Measurements from ENCODE around the gene LGR4.
"Not testable (repeated sequence)": the region's sequence is repeated elsewhere in the genome, so short reads cannot be mapped to it uniquely, and the experiment has no call there.

The LGR4 gene

GRCh38 chr11:27456140-27456794, 16.3 kb downstream of the LGR4 start:
- DNase-seq: no peak

GRCh38 chr11:27455667-27456066, 16.9 kb downstream of the LGR4 start:
- no peak for DNase-seq

GRCh38 chr11:27453701-27454100, 18.9 kb downstream of the LGR4 start:
- DNase-seq: no peak

GRCh38 chr11:27452147-27452546, 20.4 kb downstream of the LGR4 start:
- no peak for DNase-seq

- DNase-seq: no peak
Measured at GRCh38 chr11:27451244-27451965, 21.2 kb downstream of the LGR4 start.

GRCh38 chr11:27448184-27448540, 24.4 kb downstream of the LGR4 start:
- not testable (repeated sequence) for DNase-seq

- peak; percentile 21 for DNase-seq
Measured at GRCh38 chr11:27447288-27448183, 25.1 kb downstream of the LGR4 start.

- DNase-seq: no peak
Measured at GRCh38 chr11:27445625-27446024, 27.0 kb downstream of the LGR4 start.

- no peak for DNase-seq
Measured at GRCh38 chr11:27444801-27445215, 27.8 kb downstream of the LGR4 start.

GRCh38 chr11:27443746-27444507, 28.7 kb downstream of the LGR4 start:
- DNase-seq: no peak

GRCh38 chr11:27443227-27443626, 29.4 kb downstream of the LGR4 start:
- DNase-seq: no peak

GRCh38 chr11:27440090-27440489, 32.5 kb downstream of the LGR4 start:
- no peak for DNase-seq

GRCh38 chr11:27438595-27438981, 34.0 kb downstream of the LGR4 start:
- DNase-seq: no peak

- no peak for DNase-seq
Measured at GRCh38 chr11:27437829-27438594, 34.6 kb downstream of the LGR4 start.

GRCh38 chr11:27436916-27437315, 35.7 kb downstream of the LGR4 start:
- no peak for DNase-seq

GRCh38 chr11:27433742-27434141, 38.8 kb downstream of the LGR4 start:
- DNase-seq: no peak

- DNase-seq: no peak
Measured at GRCh38 chr11:27431808-27432207, 40.8 kb downstream of the LGR4 start.

GRCh38 chr11:27429761-27430393, 42.7 kb downstream of the LGR4 start:
- no peak for DNase-seq

- no peak for DNase-seq
Measured at GRCh38 chr11:27427183-27427980, 45.2 kb downstream of the LGR4 start.

- DNase-seq: no peak
Measured at GRCh38 chr11:27425814-27426213, 46.8 kb downstream of the LGR4 start.

- no peak for DNase-seq
Measured at GRCh38 chr11:27423125-27423524, 49.5 kb downstream of the LGR4 start.

Measured in OCI-M1 (cell line).